ENCODE measurements around the gene IRAK3.

The IRAK3 gene

GRCh38 chr12:66189889-66190288 is 875 bp downstream of the IRAK3 start:
- peak overlapping the region; percentile 38 to 50 for H3K4me3 ChIP-seq (ENCODE audit: low read depth in 1 of 2, low read length in 2 of 2)
- H3K9ac ChIP-seq (ENCODE audit: low read depth in 1 of 2, low read length in 2 of 2) = peak overlapping the region in 1 of 2 donors; percentile 33
- H3K36me3 ChIP-seq (ENCODE audit: control insufficient read depth in 1 of 2, insufficient read depth in 2 of 2, low read length in 2 of 2) = no peaks in the 10 kb centered on the region
- peaks cover 9% of the 10 kb centered on the region in 2 donors for H3K27me3 ChIP-seq (ENCODE audit: control insufficient read depth in 1 of 2, insufficient read depth in 2 of 2, low read length in 2 of 2)
- no peak overlapping the region for H3K27ac ChIP-seq (ENCODE audit: low read depth, low read length)
- peaks cover 4 to 5% of the 10 kb centered on the region in 2 donors for H3K4me1 ChIP-seq (ENCODE audit: control insufficient read depth in 1 of 2, insufficient read depth in 2 of 2, low read length in 2 of 2)
- no peaks in the 10 kb centered on the region for H3K9me3 ChIP-seq (ENCODE audit: control insufficient read depth in 1 of 2, low read length in 2 of 2)

DNA sequence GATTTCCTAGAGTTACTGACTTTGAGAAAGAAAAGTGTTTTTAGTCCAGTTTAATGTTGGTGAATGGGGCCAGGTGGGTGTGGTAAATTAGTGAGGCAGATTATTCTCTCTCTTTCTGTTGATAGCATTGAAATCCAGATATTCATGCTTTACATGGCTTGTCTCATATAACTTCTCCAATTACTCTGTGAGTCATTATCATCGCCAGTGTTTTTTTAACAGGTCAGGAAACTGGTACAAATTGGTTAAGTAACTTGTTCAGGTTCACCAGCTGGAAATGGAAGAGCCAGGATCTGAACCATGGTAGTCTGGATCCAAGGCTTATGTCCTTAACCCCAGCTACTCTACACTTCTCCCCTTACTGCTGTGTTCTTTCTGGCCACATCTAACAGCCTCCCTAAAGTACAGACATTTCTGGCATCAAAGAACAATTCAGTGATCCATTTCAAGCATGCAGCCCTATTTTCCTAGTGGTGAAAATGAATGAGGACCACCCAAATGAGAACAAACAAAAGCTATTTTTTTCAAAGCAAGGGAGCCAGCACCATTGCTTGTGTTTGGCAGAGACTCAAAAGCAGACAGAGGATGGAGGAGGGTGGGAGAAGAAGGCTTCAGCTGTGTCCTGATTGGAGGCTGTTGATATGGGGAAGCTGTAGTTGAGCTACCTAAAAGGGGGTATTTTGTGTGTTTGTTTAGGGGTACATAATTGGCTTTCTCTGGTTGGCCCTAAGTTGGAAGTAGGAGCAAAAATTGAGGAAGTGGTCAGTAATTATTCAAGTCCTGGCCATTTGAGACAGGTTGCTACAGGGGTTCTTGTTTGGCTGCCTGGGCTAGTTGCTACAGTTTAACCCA is 1.7 kb downstream of the IRAK3 start:
- Histone ChIP-seq H3K27ac (ENCODE audit: low read depth, low read length) (no peak overlapping the region), H3K9me3 (ENCODE audit: control insufficient read depth in 1 of 2, low read length in 2 of 2) (no peaks in the 10 kb centered on the region), H3K4me1 (ENCODE audit: control insufficient read depth in 1 of 2, insufficient read depth in 2 of 2, low read length in 2 of 2) (peaks cover 4 to 5% of the 10 kb centered on the region in 2 donors), H3K27me3 (ENCODE audit: control insufficient read depth in 1 of 2, insufficient read depth in 2 of 2, low read length in 2 of 2) (peaks cover 9% of the 10 kb centered on the region in 2 donors), H3K9ac (ENCODE audit: low read depth in 1 of 2, low read length in 2 of 2) (no peak overlapping the region), H3K36me3 (ENCODE audit: control insufficient read depth in 1 of 2, insufficient read depth in 2 of 2, low read length in 2 of 2) (no peaks in the 10 kb centered on the region), H3K4me3 (ENCODE audit: low read depth in 1 of 2, low read length in 2 of 2) (peak overlapping the region in 1 of 2 donors; percentile 2)

DNA sequence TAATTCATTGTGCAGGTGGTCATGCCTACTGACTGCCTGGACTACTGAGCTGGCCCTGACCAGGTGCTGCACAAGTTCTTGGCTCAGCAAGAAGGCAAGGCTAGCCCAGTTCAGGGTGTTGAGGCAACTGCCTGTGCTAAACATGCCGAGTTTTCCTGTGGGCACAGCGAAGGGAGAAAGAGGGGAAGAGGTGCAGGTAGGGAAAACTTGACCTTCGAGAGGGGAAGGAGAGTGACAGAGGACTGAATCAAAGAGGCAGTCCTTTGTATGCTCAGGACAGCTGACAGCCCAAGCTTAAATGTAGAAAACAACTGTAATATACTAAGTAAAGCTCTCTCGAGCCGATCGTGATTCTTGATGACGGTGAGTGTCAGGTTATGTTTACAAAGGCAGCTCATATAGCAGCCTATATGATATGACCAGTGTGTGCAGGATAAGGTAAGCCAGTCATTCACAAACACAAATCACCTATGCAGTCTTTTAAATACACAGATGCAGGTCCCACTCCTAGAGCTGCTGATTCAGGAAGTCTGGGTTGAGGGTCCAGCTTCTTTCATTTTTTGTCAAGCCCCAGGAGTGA is 2.6 kb downstream of the IRAK3 start:
- H3K4me1 ChIP-seq (ENCODE audit: control insufficient read depth in 1 of 2, insufficient read depth in 2 of 2, low read length in 2 of 2) = peaks cover 4 to 5% of the 10 kb centered on the region in 2 donors

DNA sequence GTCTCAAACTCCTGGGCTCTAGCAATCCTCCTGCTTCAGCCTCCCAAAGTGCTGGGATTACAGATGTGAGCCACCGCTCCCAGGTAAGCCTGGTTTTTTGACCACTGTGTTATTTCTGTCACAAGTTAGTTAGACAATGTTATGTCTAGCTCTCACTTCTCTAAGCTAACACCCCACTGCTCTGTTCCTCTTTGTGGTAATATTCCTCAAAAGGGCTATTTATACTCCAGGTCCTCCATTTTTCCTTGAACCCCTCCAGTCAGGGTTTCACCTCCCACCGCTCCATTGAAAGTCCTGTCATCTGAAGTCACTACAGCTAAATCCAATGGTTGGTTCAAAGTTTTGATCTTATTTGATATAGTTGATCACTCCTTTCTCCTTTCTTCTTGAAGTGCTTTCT is 5.1 kb downstream of the IRAK3 start:
- Histone ChIP-seq H3K9ac (ENCODE audit: low read depth in 1 of 2, low read length in 2 of 2) (no peak overlapping the region), H3K27ac (ENCODE audit: low read depth, low read length) (no peak overlapping the region), H3K27me3 (ENCODE audit: control insufficient read depth in 1 of 2, insufficient read depth in 2 of 2, low read length in 2 of 2) (peaks cover 2 to 9% of the 10 kb centered on the region in 2 donors), H3K4me1 (ENCODE audit: control insufficient read depth in 1 of 2, insufficient read depth in 2 of 2, low read length in 2 of 2) (peaks cover 2 to 5% of the 10 kb centered on the region in 2 donors), H3K36me3 (ENCODE audit: control insufficient read depth in 1 of 2, insufficient read depth in 2 of 2, low read length in 2 of 2) (no peaks in the 10 kb centered on the region), H3K4me3 (ENCODE audit: low read depth in 1 of 2, low read length in 2 of 2) (no peak overlapping the region), H3K9me3 (ENCODE audit: control insufficient read depth in 1 of 2, low read length in 2 of 2) (no peaks in the 10 kb centered on the region)

More for the DNA sequence above, 2.6 kb downstream of the IRAK3 start:
- Histone ChIP-seq H3K9me3 (ENCODE audit: control insufficient read depth in 1 of 2, low read length in 2 of 2) (no peaks in the 10 kb centered on the region), H3K27me3 (ENCODE audit: control insufficient read depth in 1 of 2, insufficient read depth in 2 of 2, low read length in 2 of 2) (peaks cover 9% of the 10 kb centered on the region in 2 donors), H3K9ac (ENCODE audit: low read depth in 1 of 2, low read length in 2 of 2) (no peak overlapping the region), H3K27ac (ENCODE audit: low read depth, low read length) (no peak overlapping the region), H3K4me3 (ENCODE audit: low read depth in 1 of 2, low read length in 2 of 2) (no peak overlapping the region), H3K36me3 (ENCODE audit: control insufficient read depth in 1 of 2, insufficient read depth in 2 of 2, low read length in 2 of 2) (no peaks in the 10 kb centered on the region)

GRCh38 chr12:66195242-66195641 is 6.2 kb downstream of the IRAK3 start:
- Histone ChIP-seq H3K9me3 (ENCODE audit: control insufficient read depth in 1 of 2, low read length in 2 of 2) (no peaks in the 10 kb centered on the region), H3K36me3 (ENCODE audit: control insufficient read depth in 1 of 2, insufficient read depth in 2 of 2, low read length in 2 of 2) (no peaks in the 10 kb centered on the region), H3K4me3 (ENCODE audit: low read depth in 1 of 2, low read length in 2 of 2) (no peak overlapping the region), H3K27ac (ENCODE audit: low read depth, low read length) (no peak overlapping the region), H3K27me3 (ENCODE audit: control insufficient read depth in 1 of 2, insufficient read depth in 2 of 2, low read length in 2 of 2) (peaks cover 2 to 9% of the 10 kb centered on the region in 2 donors), H3K4me1 (ENCODE audit: control insufficient read depth in 1 of 2, insufficient read depth in 2 of 2, low read length in 2 of 2) (peaks cover 2 to 5% of the 10 kb centered on the region in 2 donors), H3K9ac (ENCODE audit: low read depth in 1 of 2, low read length in 2 of 2) (no peak overlapping the region)

DNA sequence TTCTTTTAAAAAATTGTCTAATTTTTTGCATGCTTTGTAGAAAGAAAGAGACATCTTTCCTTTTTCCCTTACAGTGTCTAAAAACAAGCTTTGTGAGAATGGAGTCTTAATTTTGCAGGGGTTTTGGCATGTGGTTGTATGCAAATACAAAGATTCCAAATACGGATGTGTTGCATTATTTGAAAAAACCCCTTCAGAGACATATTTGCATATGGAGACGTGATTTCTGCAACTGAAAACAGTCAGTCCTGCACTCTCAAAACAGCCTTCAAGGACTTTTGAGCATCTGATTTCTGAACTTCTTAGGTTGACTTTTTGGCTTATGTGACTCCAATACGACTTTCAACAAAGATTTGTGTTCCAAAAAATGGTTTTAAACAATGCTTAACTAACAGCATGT is 7.8 kb downstream of the IRAK3 start:
- H3K36me3 ChIP-seq (ENCODE audit: control insufficient read depth in 1 of 2, insufficient read depth in 2 of 2, low read length in 2 of 2) = no peaks in the 10 kb centered on the region
- no peak overlapping the region for H3K9ac ChIP-seq (ENCODE audit: low read depth in 1 of 2, low read length in 2 of 2)
- no peak overlapping the region for H3K27ac ChIP-seq (ENCODE audit: low read depth, low read length)
- H3K9me3 ChIP-seq (ENCODE audit: control insufficient read depth in 1 of 2, low read length in 2 of 2) = no peaks in the 10 kb centered on the region
- H3K27me3 ChIP-seq (ENCODE audit: control insufficient read depth in 1 of 2, insufficient read depth in 2 of 2, low read length in 2 of 2) = no peaks in the 10 kb centered on the region
- H3K4me1 ChIP-seq (ENCODE audit: control insufficient read depth in 1 of 2, insufficient read depth in 2 of 2, low read length in 2 of 2) = peaks cover 0 to 2% of the 10 kb centered on the region in 2 donors
- no peak overlapping the region for H3K4me3 ChIP-seq (ENCODE audit: low read depth in 1 of 2, low read length in 2 of 2)

DNA sequence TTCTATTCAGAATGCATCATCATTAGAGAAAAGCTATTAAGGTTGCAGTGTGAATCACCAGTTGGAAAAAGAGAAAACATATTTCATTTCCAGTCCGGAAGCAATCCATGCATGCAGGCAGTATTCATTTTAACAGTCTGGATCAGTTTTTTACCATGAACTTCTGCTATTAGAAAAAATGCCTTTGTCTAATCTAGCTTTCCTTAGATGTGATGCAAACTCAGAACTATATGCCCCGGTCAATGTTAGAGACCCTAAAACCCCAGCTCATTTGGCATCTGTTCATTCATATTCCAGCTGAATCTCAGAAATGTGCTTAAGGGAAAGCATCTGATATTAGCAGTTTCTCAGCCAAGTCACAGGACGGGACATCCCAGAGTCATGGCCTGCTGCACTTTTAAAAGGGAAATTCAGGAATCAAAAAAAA is 8.5 kb downstream of the IRAK3 start:
- Histone ChIP-seq H3K36me3 (ENCODE audit: control insufficient read depth in 1 of 2, insufficient read depth in 2 of 2, low read length in 2 of 2) (no peaks in the 10 kb centered on the region), H3K9ac (ENCODE audit: low read depth in 1 of 2, low read length in 2 of 2) (no peak overlapping the region), H3K27ac (ENCODE audit: low read depth, low read length) (no peak overlapping the region)

GRCh38 chr12:66199141-66199540 is 10.1 kb downstream of the IRAK3 start:
- H3K27ac ChIP-seq (ENCODE audit: low read depth, low read length) = no peak overlapping the region
- H3K27me3 ChIP-seq (ENCODE audit: control insufficient read depth in 1 of 2, insufficient read depth in 2 of 2, low read length in 2 of 2) = no peaks in the 10 kb centered on the region
- H3K9me3 ChIP-seq (ENCODE audit: control insufficient read depth in 1 of 2, low read length in 2 of 2) = no peaks in the 10 kb centered on the region
- H3K4me3 ChIP-seq (ENCODE audit: low read depth in 1 of 2, low read length in 2 of 2) = no peak overlapping the region
- no peak overlapping the region for H3K9ac ChIP-seq (ENCODE audit: low read depth in 1 of 2, low read length in 2 of 2)
- peaks cover 2 to 4% of the 10 kb centered on the region in 2 donors for H3K4me1 ChIP-seq (ENCODE audit: control insufficient read depth in 1 of 2, insufficient read depth in 2 of 2, low read length in 2 of 2)
- H3K36me3 ChIP-seq (ENCODE audit: control insufficient read depth in 1 of 2, insufficient read depth in 2 of 2, low read length in 2 of 2) = no peaks in the 10 kb centered on the region

More for the DNA sequence above, 8.5 kb downstream of the IRAK3 start:
- Histone ChIP-seq H3K27me3 (ENCODE audit: control insufficient read depth in 1 of 2, insufficient read depth in 2 of 2, low read length in 2 of 2) (no peaks in the 10 kb centered on the region), H3K4me3 (ENCODE audit: low read depth in 1 of 2, low read length in 2 of 2) (no peak overlapping the region), H3K4me1 (ENCODE audit: control insufficient read depth in 1 of 2, insufficient read depth in 2 of 2, low read length in 2 of 2) (peaks cover 0 to 2% of the 10 kb centered on the region in 2 donors), H3K9me3 (ENCODE audit: control insufficient read depth in 1 of 2, low read length in 2 of 2) (no peaks in the 10 kb centered on the region)

GRCh38 chr12:66199831-66200509 is 11.0 kb downstream of the IRAK3 start:
- peaks cover 2 to 4% of the 10 kb centered on the region in 2 donors for H3K4me1 ChIP-seq (ENCODE audit: control insufficient read depth in 1 of 2, insufficient read depth in 2 of 2, low read length in 2 of 2)
- H3K27ac ChIP-seq (ENCODE audit: low read depth, low read length) = no peak overlapping the region
- H3K9me3 ChIP-seq (ENCODE audit: control insufficient read depth in 1 of 2, low read length in 2 of 2) = no peaks in the 10 kb centered on the region
- H3K9ac ChIP-seq (ENCODE audit: low read depth in 1 of 2, low read length in 2 of 2) = no peak overlapping the region
- no peak overlapping the region for H3K4me3 ChIP-seq (ENCODE audit: low read depth in 1 of 2, low read length in 2 of 2)
- H3K27me3 ChIP-seq (ENCODE audit: control insufficient read depth in 1 of 2, insufficient read depth in 2 of 2, low read length in 2 of 2) = no peaks in the 10 kb centered on the region
- H3K36me3 ChIP-seq (ENCODE audit: control insufficient read depth in 1 of 2, insufficient read depth in 2 of 2, low read length in 2 of 2) = no peaks in the 10 kb centered on the region

DNA sequence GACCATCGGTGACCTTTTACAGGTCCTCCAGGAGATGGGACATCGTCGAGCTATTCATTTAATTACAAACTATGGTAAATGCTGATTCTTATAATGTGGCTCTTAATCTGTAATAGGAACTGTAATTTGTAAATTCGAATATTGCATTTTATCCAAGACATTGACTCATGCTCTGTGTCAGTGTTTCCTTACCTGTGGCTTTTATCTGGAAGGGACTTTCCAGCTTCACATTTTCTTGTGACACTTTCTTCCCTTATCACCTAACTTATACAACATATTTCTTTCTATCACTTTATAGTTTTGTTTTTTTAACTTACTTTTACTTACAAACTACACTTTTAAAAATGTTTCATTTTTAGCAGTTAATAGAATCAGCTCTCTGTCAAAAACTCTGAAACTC is 14.8 kb downstream of the IRAK3 start:
- Histone ChIP-seq H3K27me3 (ENCODE audit: control insufficient read depth in 1 of 2, insufficient read depth in 2 of 2, low read length in 2 of 2) (no peaks in the 10 kb centered on the region), H3K27ac (ENCODE audit: low read depth, low read length) (no peak overlapping the region), H3K4me1 (ENCODE audit: control insufficient read depth in 1 of 2, insufficient read depth in 2 of 2, low read length in 2 of 2) (peaks cover 0 to 4% of the 10 kb centered on the region in 2 donors), H3K4me3 (ENCODE audit: low read depth in 1 of 2, low read length in 2 of 2) (no peak overlapping the region), H3K9me3 (ENCODE audit: control insufficient read depth in 1 of 2, low read length in 2 of 2) (no peaks in the 10 kb centered on the region), H3K9ac (ENCODE audit: low read depth in 1 of 2, low read length in 2 of 2) (no peak overlapping the region), H3K36me3 (ENCODE audit: control insufficient read depth in 1 of 2, insufficient read depth in 2 of 2, low read length in 2 of 2) (no peaks in the 10 kb centered on the region)
